ENCODE measurements around the gene OR4F6.

OR4F6 gene

DNA sequence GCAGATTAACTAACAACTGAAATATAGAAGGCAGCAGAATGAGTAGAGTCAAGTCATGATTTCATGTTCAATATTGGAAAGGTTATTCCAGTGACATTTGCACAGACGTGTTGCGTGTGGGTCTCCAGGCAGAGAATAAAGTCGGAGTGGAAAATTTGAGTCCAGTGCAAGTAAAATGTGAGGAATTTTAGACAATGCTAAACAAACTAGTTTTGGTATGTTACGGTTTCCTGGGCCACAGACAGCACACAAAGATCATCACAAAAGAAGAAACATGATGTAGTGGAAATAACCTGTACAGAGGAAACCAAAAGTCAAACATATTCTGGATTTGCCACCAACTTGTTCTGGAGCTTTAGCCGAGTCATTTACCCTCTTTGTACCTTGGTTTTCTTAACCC is 367 bp downstream of the OR4F6 start:
- no peak for TF ChIP-seq SIN3A (IDR thresholded peaks at IDR 0.05; ENCODE audit: borderline replicate concordance, insufficient read depth, low read length)
- TF ChIP-seq TAF1 (IDR thresholded peaks at IDR 0.05; ENCODE audit: borderline replicate concordance, insufficient read depth, low read length): no peak
- TF ChIP-seq REST (IDR thresholded peaks at IDR 0.05; ENCODE audit: insufficient read depth in 1 of 2, low read depth in 2 of 2, low read length in 2 of 2): no peak
- TF ChIP-seq POLR2AphosphoS5 (IDR thresholded peaks at IDR 0.05; ENCODE audit: low read depth, low read length): no peak
- no peak for TF ChIP-seq FOXP2 (optimal IDR thresholded peaks at IDR 0.05; ENCODE audit: borderline replicate concordance, extremely low read depth, extremely low read length, insufficient read depth)

DNA sequence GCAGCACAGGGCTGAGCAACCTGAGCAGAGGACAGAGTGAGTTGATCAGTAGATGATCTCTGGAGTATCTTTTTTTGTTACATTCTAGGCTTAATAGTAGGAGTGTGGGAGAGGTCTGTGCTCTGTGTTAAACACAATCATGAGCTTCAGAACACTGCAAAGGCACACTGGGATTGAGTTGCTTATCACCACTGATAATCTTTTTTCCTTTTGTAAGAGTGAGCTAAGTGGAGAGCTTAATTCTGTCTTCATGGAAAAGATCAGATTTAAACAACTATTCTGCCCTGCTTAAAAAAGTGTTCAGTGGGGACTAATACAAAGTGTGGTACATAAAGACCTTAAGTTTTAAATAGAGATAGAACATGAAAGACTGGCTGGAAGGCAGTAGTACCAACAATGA is 1.1 kb downstream of the OR4F6 start:
- TF ChIP-seq REST (IDR thresholded peaks at IDR 0.05; ENCODE audit: insufficient read depth in 1 of 2, low read depth in 2 of 2, low read length in 2 of 2): no peak
- no peak for TF ChIP-seq FOXP2 (optimal IDR thresholded peaks at IDR 0.05; ENCODE audit: borderline replicate concordance, extremely low read depth, extremely low read length, insufficient read depth)
- TF ChIP-seq POLR2AphosphoS5 (IDR thresholded peaks at IDR 0.05; ENCODE audit: low read depth, low read length): no peak
- no peak for TF ChIP-seq SIN3A (IDR thresholded peaks at IDR 0.05; ENCODE audit: borderline replicate concordance, insufficient read depth, low read length)

DNA sequence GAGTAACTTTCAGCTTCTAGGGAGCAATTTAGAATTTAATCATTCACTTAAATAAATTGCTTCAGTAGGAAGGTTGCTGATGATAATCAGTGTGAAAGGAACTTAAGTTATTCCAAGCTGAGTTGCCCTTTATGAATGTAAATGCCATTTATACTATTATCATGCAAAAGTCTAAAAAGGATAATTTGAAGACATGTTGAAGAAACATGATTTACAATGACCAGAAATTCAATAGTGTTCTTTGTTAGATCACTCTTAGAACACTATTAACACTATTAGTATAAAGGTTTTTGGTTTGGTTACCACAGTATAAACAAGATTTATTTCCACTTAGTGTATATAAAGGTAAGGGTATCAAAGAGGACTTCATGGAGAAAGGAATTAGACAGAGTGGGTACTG is 1.6 kb downstream of the OR4F6 start:
- TF ChIP-seq SIN3A (IDR thresholded peaks at IDR 0.05; ENCODE audit: borderline replicate concordance, insufficient read depth, low read length) (no peak), POLR2AphosphoS5 (IDR thresholded peaks at IDR 0.05; ENCODE audit: low read depth, low read length) (no peak), FOXP2 (optimal IDR thresholded peaks at IDR 0.05; ENCODE audit: borderline replicate concordance, extremely low read depth, extremely low read length, insufficient read depth) (no peak), REST (IDR thresholded peaks at IDR 0.05; ENCODE audit: insufficient read depth in 1 of 2, low read depth in 2 of 2, low read length in 2 of 2) (no peak), TAF1 (IDR thresholded peaks at IDR 0.05; ENCODE audit: borderline replicate concordance, insufficient read depth, low read length) (no peak)

GRCh38 chr15:101805605-101806345 is 2.5 kb downstream of the OR4F6 start:
- TF ChIP-seq FOXP2 (optimal IDR thresholded peaks at IDR 0.05; ENCODE audit: borderline replicate concordance, extremely low read depth, extremely low read length, insufficient read depth): no peak

- TF ChIP-seq SIN3A (IDR thresholded peaks at IDR 0.05; ENCODE audit: borderline replicate concordance, insufficient read depth, low read length): no peak
- no peak for TF ChIP-seq TAF1 (IDR thresholded peaks at IDR 0.05; ENCODE audit: borderline replicate concordance, insufficient read depth, low read length)
- no peak for TF ChIP-seq REST (IDR thresholded peaks at IDR 0.05; ENCODE audit: insufficient read depth in 1 of 2, low read depth in 2 of 2, low read length in 2 of 2)
- TF ChIP-seq FOXP2 (optimal IDR thresholded peaks at IDR 0.05; ENCODE audit: borderline replicate concordance, extremely low read depth, extremely low read length, insufficient read depth): no peak
Observed at GRCh38 chr15:101807345-101807945, 4.1 kb downstream of the OR4F6 start.

Data from PFSK-1 (cell line).